Raji (cell line): ENCODE results near the gene ABCB6.

ENCODE experiments used
- POLR2A ChIP-seq: IDR thresholded peaks from 2 replicates; pipeline ENCODE4 v1.6.1; 2011; ENCODE audit warnings: low read depth, low read length, control low read depth; ENCODE audit not compliant: insufficient read depth

The ABCB6 gene

DNA sequence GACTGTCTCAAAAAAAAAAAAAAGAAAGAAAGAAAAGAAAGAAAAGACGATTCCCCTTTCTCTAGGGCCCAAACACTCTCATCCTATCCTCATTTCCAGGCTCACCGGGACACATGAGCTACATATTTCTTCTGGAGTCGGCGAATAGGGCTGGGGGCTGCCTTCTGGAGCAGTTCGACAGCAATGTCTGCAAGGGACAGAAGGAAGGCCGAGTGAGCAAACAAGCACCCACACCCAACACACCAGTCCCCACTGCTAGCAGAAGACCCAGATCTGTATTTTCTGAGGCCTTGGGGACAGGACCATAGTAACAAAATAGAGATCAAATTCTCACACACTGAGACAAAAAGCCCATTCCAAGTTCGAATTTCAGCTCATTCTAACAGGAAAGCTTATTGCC lies 43.3 kb downstream of the ABCB6 start:
- no peak for TF ChIP-seq POLR2A

DNA sequence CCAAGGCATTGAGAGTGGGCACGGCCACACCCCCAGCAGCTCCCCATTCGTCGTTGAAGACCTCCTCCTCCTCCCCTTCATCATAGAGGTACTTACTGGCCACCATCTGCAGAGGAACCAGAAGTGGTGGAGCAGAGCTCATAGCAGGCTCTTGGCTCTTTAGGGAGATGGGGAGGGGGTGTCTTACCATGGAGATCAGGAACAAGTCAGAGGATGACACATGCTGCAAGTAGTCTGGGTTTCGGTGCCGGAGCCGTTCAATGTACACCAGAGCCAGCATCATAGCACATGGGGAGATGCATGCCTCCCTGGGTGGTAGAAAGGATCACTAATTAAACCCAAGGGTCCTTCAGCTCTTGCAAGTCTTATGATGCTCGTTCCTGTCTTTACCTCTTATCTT lies 44.0 kb downstream of the ABCB6 start:
- no peak for TF ChIP-seq POLR2A

DNA sequence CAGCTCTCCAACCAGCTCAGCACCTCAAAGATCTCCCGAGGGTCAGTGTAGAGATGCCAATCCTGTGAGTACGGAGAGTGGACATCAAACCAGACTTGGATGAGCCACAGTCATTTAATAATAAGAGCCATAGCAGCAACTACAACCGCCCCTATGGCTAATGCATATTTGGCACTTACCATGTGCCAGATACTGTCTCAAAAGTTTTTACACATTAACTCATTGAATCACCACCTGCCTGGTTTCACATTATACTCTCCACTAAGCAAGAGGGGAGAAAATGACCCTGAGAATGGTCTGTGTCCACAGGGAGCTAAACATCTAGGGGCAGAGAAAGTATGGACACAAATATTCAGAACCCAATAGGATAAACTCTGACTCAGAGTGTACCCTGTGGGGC lies 44.6 kb downstream of the ABCB6 start:
- TF ChIP-seq POLR2A = no peak

DNA sequence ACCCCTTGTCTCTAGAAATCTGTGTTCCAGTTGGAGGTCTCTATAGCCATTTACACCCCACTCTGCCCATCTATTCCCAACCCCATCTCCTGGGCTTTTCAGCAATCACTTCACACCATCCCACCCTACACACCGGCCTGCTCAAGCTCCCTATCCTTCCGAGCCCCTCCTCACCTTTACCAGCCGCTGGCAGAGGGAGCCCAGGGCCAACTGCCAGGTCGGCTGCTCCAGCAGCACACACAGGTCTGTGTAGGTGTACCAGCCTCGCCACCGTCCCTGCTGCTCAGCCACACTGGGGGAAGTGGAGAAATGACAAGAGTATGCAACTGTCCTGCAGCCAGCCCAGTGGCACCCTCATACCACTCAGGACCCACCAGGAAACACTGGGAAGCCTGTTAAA lies 45.6 kb downstream of the ABCB6 start:
- TF ChIP-seq POLR2A = no peak

DNA sequence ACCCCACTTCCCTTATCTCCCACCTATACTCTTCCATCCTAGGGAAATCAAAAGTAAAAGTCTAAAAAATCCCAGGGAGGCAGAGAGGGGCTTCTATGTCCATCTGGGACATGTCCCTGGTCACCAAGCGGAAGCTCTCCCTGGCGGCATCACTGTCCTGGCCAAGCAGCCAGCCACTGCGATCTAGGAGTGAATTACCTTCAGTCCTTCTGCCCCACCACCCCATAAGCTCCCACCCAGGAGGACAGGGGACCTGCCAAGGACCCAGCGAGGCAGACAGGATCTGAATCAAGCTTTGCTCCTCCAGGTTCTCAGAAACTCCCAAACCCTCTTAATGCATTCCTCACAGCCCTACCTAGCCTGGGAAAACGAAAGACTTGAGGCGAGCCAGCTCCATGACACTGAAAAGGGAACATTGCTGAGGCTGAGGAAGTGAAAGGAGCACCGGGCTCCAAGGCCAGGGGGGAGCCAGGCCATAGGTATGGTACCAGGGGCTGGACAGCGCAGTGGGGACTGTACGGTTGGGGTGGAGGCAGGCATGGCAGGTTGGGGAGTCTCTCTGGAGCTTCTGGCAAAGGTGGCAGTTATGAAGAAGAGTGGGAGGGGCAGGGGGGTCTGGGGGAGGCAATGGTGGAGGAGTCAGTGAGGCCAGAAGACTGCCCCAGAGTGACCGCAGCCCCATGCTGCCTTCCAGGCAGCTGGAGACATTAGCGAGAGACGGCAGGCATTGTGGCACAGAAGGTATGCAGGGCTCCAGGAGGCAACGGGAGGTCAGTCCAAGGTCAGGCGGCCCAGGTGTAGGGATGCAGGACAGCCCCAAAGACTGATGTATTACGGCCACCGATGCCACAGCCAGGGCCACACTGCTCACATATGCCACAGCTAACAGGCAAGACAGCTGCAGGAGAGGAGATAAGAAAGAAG lies 46.3 kb downstream of the ABCB6 start:
- no peak for TF ChIP-seq POLR2A

DNA sequence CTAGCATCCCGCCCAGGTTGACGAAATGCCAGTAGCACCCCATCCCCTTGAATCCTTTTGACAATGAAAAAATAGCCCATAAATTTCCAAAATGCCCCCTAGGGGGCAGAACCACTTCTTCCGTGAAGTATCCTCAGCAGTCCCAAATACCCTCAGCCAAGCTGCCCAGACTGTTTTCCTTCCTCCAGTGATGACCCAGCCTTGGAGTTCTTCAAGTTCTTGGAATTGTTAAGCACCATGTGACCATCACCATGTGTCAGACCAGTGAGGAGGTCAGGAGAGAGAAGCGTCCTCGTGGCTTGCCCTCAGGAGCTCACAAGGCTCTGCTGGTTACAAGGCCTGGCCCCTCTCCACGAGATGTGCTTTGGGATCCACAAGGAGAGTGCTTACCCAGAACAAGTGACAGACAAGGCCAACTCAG lies 47.5 kb downstream of the ABCB6 start:
- TF ChIP-seq POLR2A = no peak

GRCh38 chr2:219169930-219170654 lies 48.7 kb downstream of the ABCB6 start, which contains the start of gene SLC23A3:
Gene SLC23A3 (minus strand): TSS chr2:219170029. CDS start chr2:219169984, 45 bp downstream.
- no peak for TF ChIP-seq POLR2A

- TF ChIP-seq POLR2A = no peak
Measured at GRCh38 chr2:219168932-219169331, 49.8 kb downstream of the ABCB6 start.

DNA sequence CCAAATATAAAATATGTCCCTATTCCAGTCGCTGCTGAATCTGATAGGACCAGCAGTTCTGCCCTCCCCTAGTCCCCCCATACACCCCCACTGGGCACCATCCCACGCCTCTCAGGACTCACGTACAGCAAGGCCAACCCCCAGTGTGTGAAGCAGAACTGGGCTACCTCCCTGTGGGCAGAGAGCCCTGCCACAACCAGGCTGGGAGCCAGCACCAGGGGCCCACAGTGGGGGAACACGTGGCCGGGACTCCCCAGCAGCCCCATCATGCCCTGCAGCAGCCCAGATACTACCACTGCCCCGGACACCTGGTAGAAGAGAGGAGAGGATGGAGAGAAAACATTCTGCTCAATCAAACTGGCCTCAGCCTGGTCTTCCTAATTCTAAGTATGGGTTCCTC lies 50.2 kb downstream of the ABCB6 start:
- TF ChIP-seq POLR2A = no peak

DNA sequence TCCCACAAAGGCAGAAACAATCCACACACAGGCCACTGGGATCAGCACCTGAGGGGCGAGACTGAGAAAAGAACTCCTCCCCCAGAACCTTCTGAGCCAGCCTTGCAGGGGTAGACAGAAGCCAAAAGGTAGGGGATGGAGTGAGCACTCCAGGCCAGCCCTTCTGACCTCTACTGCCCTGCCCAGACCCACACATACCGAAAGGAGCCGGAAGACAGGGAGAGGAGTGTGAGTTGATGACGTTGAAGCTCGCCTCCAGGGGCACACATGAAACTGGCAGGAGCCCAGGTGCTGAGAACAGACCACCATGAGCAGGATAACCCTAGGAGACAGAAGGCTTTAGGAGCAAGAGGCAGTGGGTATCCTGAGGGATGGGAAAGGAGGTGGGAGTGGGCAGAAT lies 50.8 kb downstream of the ABCB6 start:
- TF ChIP-seq POLR2A = no peak

- TF ChIP-seq POLR2A = no peak
Measured at GRCh38 chr2:219165058-219165911, 53.5 kb downstream of the ABCB6 start.

GRCh38 chr2:219163156-219163555 lies 55.6 kb downstream of the ABCB6 start:
- no peak for TF ChIP-seq POLR2A

GRCh38 chr2:219161097-219161496 lies 57.7 kb downstream of the ABCB6 start:
- TF ChIP-seq POLR2A = no peak

DNA sequence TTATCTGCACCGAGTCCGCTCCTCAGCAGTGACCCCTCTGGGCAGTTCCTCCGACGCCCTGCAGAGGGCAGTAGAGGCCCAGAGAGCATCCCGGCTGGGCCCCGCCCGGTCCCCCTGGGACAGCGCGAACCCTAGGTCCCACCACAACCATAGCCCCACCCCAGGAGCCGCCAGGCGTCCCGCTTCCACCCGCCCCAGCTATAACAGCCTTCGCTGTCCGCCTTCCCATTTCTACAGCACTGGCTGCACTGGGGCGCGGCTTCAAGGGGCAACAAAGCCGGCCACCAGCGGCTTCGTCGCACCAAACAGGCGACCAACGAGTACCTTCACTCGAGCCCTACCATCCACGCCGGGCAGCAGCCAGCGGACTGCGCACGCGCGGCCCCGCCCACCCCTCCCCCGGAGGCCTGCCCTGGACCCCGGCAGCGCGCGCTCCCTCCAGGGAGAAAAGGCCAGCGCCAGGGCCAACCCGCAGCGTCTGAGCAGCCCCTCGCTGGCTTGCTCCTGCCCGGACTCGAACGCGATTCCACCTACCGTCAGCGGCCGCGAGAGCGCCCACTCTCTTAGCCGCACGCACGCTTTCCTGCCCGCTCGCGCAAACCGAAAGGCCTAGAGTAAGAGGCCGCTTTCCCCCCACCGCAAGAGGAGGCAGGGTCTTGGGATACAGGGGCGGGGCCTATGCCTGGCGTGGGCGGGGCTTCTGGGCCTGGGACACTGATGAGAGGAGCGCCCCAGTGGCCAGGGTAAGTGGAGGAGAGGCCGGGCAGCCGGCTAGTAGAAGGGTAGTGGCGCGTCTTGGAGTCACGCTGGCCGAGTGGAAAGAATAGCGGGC lies 58.4 kb downstream of the ABCB6 start, which contains the start of gene NHEJ1:
Gene NHEJ1 (minus strand): TSS at position 630 of the 832 bp plus-strand sequence. CDS start 2,453 bp downstream, outside the sequence.
- TF ChIP-seq POLR2A = peak; percentile 90
